EH (cell line): ENCODE measurements around the gene STK24.

Experiments
- DNase-seq: peaks from one replicate; pipeline ENCODE4 v3.0.0-alpha.2; 2015; ENCODE audit warnings: low read depth

The STK24 gene

GRCh38 chr13:98556142-98556816 lies 20.6 kb downstream of the STK24 start:
- DNase-seq, result no peak

GRCh38 chr13:98549728-98550317 lies 27.1 kb downstream of the STK24 start:
- DNase-seq, result peak; percentile 44

GRCh38 chr13:98549006-98549727 lies 27.7 kb downstream of the STK24 start:
- DNase-seq, result peak; percentile 94

GRCh38 chr13:98548230-98548629 lies 28.7 kb downstream of the STK24 start:
- peak; percentile 78 for DNase-seq

- DNase-seq, result no peak
These were observed 29.5 kb downstream of the STK24 start for GRCh38 chr13:98547455-98547854.

GRCh38 chr13:98546402-98546801 lies 30.5 kb downstream of the STK24 start:
- no peak for DNase-seq

GRCh38 chr13:98544104-98544710 lies 32.7 kb downstream of the STK24 start:
- no peak for DNase-seq

- DNase-seq, result peak; percentile 34
These were observed 33.4 kb downstream of the STK24 start for GRCh38 chr13:98543378-98544103.

- peak; percentile 50 for DNase-seq
These were observed 34.1 kb downstream of the STK24 start for GRCh38 chr13:98542568-98543377.

GRCh38 chr13:98541701-98542203 lies 35.2 kb downstream of the STK24 start:
- peak; percentile 58 for DNase-seq

GRCh38 chr13:98541191-98541590 lies 35.7 kb downstream of the STK24 start:
- DNase-seq, result peak; percentile 62

- peak; percentile 39 for DNase-seq
These were observed 36.4 kb downstream of the STK24 start for GRCh38 chr13:98540476-98540875.

GRCh38 chr13:98539666-98540065 lies 37.2 kb downstream of the STK24 start:
- peak; percentile 71 for DNase-seq

GRCh38 chr13:98538876-98539275 lies 38.0 kb downstream of the STK24 start:
- DNase-seq, result no peak

- DNase-seq, result no peak
These were observed 39.2 kb downstream of the STK24 start for GRCh38 chr13:98537740-98538139.

GRCh38 chr13:98537306-98537705 lies 39.6 kb downstream of the STK24 start:
- DNase-seq, result no peak

GRCh38 chr13:98536729-98537128 lies 40.2 kb downstream of the STK24 start:
- no peak for DNase-seq

GRCh38 chr13:98535501-98536354 lies 41.2 kb downstream of the STK24 start:
- no peak for DNase-seq

GRCh38 chr13:98534821-98535220 lies 42.1 kb downstream of the STK24 start:
- DNase-seq, result no peak

GRCh38 chr13:98533912-98534311 lies 43.0 kb downstream of the STK24 start:
- no peak for DNase-seq
